GM18507 (cell line): ENCODE measurements around the gene ATP8B2.

Source experiments
- DNase-seq: peaks from one replicate; pipeline ENCODE4 v3.0.0; 2011; ENCODE audit warnings: low read depth; ENCODE audit not compliant: insufficient read length; ENCODE audit errors: extremely low spot score
- FAIRE-seq: peaks from 2 replicates; lab custom pipeline; 2011; peaks lifted over from hg19 to GRCh38; lab: Jason Lieb, UNC

ATP8B2 gene

DNA sequence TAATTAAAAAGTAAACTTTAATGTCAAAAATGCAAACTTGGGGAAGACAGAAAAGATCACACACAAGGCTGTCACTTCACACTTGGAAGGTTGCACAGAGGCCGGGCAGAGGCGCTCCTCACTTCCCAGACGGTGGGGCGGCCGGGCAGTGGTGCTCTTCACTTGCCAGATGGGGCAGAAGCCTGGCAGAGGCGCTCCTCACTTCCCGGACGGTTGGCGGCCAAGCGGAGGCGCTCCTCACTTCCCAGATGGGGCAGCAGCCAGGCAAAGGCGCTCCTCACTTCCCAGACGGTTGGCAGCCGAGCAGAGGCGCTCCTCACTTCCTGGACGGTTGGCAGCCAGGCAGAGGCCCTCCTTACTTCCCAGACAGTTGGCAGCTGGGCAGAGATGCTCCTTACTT lies 54.0 kb downstream of the ATP8B2 start:
- FAIRE-seq (no peak), DNase-seq (no peak)

DNA sequence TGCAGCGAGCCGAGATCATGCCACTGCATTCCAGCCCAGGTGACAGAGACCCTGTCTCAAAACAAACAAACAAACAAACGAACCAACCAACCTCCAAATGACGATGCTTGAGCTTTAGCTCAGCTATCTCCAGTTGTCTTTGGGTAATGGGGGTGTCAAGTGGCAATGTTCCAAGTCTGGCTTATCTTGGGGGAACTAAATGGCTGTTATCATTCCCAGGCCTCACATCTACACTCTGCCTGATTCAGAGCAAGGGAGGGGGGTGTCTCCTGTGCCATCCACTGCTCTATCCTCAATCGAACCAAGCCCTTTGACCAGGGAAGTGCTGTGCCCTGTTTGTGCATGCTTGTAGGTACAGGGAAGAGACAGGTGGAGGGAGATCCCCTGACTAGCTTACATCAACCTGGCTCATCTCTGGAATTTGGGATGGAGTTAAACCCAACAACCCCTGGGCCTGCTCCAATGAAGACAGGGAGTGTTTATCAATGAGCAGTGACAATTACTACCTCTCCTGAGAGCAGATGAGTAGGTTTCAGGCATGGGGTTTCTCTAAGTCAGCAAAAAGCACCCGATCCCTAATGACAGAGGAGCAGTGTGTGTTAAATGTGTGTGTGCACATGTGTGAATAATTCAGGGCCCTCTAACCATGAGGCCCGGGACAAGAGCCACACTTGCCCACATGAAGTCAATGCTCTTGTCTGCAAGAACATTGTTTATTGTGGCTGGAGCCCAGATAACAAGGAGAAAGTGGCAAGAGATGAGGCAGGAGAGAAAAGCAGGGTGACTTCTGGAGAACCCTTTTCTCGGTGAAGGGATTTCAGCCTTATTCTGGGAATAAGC lies 59.5 kb downstream of the ATP8B2 start:
- DNase-seq: no peak
- no peak for FAIRE-seq

DNA sequence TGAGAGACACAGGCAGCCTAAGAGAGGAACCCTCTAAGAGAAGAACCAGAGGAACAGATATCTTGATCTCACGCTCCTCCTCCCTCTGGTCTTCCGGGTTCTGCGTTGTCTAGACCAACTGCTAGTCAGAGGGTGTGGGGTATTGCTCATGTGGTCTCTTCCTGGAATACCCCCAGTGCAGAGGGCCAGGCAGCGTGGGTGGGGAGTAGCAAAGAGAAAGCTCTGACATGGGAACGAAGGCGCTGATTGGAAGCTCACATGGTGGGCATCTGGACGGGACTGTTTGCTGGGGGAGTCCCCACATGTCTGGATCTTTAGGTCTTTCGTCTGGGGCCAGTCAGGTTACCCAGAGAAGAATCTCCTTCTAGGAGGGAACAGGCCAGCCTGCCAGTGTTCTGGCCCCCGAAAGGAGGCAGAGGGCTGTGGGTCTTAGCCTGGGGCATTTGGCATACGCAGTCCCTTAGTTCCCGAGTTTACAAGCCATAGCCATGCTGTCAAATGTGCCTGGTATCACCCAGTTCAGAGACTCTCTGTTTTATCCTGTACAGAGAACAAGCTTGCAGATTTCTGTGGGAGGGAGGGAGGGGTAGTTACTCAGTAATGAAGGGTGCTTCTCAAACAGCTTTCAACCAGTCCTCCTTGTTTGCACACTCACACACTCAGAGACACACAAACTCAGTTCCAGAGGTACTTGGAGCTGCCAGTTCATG lies 61.5 kb downstream of the ATP8B2 start:
- no peak for DNase-seq

DNA sequence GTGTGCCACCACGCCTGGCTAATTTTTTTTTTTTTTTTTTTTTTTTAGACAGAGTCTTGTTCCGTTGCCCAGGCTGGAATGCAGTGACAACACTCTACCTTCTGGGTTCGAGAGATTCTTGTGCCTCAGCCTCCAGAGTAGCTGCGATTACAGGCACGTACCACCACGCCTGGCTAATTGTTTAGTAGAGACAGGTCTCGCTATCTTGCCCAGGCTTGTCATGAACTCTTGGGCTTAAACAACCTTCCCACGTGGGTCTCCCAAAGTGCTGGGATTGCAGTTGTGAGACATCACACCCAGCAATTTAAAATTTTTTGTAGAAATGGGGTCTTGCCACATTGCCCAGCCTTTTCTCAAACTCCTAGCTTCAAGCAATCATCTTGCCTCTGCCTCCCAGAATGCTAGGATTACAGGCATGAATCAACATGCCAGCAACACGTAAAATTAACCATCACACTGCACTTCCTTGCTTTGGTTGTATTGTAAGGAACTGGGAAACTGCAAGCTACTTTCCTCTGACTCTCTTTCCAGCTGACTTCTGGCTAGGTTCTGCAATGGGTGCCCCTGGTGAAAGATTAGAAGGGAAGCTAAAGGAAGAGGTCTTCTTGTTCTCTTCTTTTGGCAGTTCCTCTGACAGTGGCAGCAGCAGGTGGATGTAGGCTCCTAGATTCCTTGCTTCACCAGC lies 65.9 kb downstream of the ATP8B2 start:
- FAIRE-seq: no peak
- DNase-seq: no peak

More for the DNA sequence above, 61.5 kb downstream of the ATP8B2 start:
- peak; percentile 69 for FAIRE-seq

DNA sequence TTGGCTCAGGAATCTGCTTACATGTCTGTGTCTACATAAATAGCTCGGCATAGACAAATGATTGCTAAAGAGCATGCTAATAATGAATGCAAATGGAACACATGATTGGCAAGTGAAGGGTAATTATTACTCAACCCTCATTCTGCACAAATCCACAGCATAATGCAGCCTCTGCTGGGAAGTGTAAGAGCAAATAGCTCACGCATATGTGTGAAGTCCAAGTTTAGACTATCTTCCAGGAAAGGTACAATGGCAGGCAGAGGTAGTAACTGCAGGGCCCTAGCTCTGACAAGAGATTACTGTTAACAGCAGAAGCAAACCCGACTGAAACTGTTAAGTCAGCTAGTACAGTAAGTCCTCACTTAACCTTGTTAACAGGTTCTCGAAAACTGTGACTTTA lies 72.8 kb downstream of the ATP8B2 start:
- no peak for FAIRE-seq

DNA sequence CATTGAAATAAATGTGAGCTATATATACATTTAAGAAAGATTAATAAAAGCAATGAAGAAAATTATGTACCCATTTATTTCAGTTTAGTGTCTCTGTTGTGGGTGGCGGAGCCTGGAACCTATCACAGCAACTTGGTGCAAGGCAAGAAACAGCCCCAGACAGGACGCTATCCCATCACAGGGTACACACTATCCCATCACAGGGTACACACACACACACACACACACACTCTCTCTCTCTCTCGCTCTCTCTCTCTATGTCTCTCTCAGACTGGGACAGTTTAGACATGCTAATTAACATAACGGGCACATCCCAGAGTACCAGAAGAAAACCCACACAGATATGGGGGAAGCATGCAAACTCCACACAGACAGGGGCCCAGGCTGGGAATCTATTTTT lies 73.4 kb downstream of the ATP8B2 start:
- FAIRE-seq (no peak), DNase-seq (no peak)

More for the DNA sequence above, 72.8 kb downstream of the ATP8B2 start:
- DNase-seq: no peak

- no peak for DNase-seq
- FAIRE-seq: no peak
These were observed 75.1 kb downstream of the ATP8B2 start for GRCh38 chr1:154400381-154400801.
